ENCODE measurements around the gene ZNF423. TPM values are rescaled to one million over a fixed set of nuclear protein-coding genes. Genes with fewer than 3 reads are reported as not detected.

Gene ZNF423
- total RNA-seq, 1 donor from 2014 or later, result 19.8 TPM

- H3K27ac Mint-ChIP-seq, result no peak overlapping the region
- no peak for TF ChIP-seq CTCF (IDR thresholded peaks at IDR 0.05; ENCODE audit: unreplicated experiment)
- H3K36me3 Mint-ChIP-seq, result no peaks in the 10 kb centered on the region
- H3K27me3 Mint-ChIP-seq (ENCODE audit: low read depth), result no peaks in the 10 kb centered on the region
- no peaks in the 10 kb centered on the region for H3K4me1 Mint-ChIP-seq
- DNase-seq (ENCODE audit: low spot score in 2 of 2, unreplicated experiment in 2 of 2), result no peak
- no peaks in the 10 kb centered on the region for H3K9me3 Mint-ChIP-seq
- H3K4me3 Mint-ChIP-seq, result no peak overlapping the region
Measured at GRCh38 chr16:49585143-49585832, 270.6 kb downstream of the ZNF423 start.

GRCh38 chr16:49583911-49584310, 272.0 kb downstream of the ZNF423 start:
- Mint-ChIP-seq H3K27ac (no peak overlapping the region), H3K36me3 (no peaks in the 10 kb centered on the region), H3K27me3 (ENCODE audit: low read depth) (no peaks in the 10 kb centered on the region), H3K4me1 (no peaks in the 10 kb centered on the region), H3K9me3 (no peaks in the 10 kb centered on the region), H3K4me3 (no peak overlapping the region)
- DNase-seq (ENCODE audit: low spot score in 2 of 2, unreplicated experiment in 2 of 2), result no peak
- no peak for TF ChIP-seq CTCF (IDR thresholded peaks at IDR 0.05; ENCODE audit: unreplicated experiment)

- H3K27ac Mint-ChIP-seq, result no peak overlapping the region
- DNase-seq (ENCODE audit: low spot score in 2 of 2, unreplicated experiment in 2 of 2), result no peak
Measured at GRCh38 chr16:49581630-49582298, 274.1 kb downstream of the ZNF423 start.

GRCh38 chr16:49580751-49581303, 275.1 kb downstream of the ZNF423 start:
- Mint-ChIP-seq H3K4me1 (peaks cover 2% of the 10 kb centered on the region), H3K27me3 (ENCODE audit: low read depth) (no peaks in the 10 kb centered on the region), H3K9me3 (no peaks in the 10 kb centered on the region), H3K36me3 (no peaks in the 10 kb centered on the region), H3K4me3 (no peak overlapping the region), H3K27ac (no peak overlapping the region)
- no peak for DNase-seq (ENCODE audit: low spot score in 2 of 2, unreplicated experiment in 2 of 2)
- no peak for TF ChIP-seq CTCF (IDR thresholded peaks at IDR 0.05; ENCODE audit: unreplicated experiment)

More at GRCh38 chr16:49581630-49582298, 274.1 kb downstream of the ZNF423 start:
- Mint-ChIP-seq H3K27me3 (ENCODE audit: low read depth) (no peaks in the 10 kb centered on the region), H3K36me3 (no peaks in the 10 kb centered on the region), H3K4me3 (no peak overlapping the region), H3K4me1 (peaks cover 2% of the 10 kb centered on the region), H3K9me3 (no peaks in the 10 kb centered on the region)
- TF ChIP-seq CTCF (IDR thresholded peaks at IDR 0.05; ENCODE audit: unreplicated experiment), result no peak

GRCh38 chr16:49578435-49579024, 277.4 kb downstream of the ZNF423 start:
- Mint-ChIP-seq H3K9me3 (no peaks in the 10 kb centered on the region), H3K36me3 (peaks cover 2% of the 10 kb centered on the region), H3K27ac (no peak overlapping the region), H3K4me3 (no peak overlapping the region), H3K27me3 (ENCODE audit: low read depth) (no peaks in the 10 kb centered on the region), H3K4me1 (peaks cover 2% of the 10 kb centered on the region)
- DNase-seq (ENCODE audit: low spot score in 2 of 2, unreplicated experiment in 2 of 2), result no peak
- no peak for TF ChIP-seq CTCF (IDR thresholded peaks at IDR 0.05; ENCODE audit: unreplicated experiment)
